T-helper 2 cell treated with Interferon-gamma antibody and Interleukin-4, amounts not matched to agents 100 ng/mL and 5 ng/mL, for 36 hours (primary cell): ENCODE data around the gene ALDH3B2. TPM values are rescaled to one million over a fixed set of nuclear protein-coding genes. Genes with fewer than 3 reads are reported as not detected.
"Not testable (repeated sequence)": the region's sequence is repeated elsewhere in the genome, so short reads cannot be mapped to it uniquely, and the experiment has no call there.

Experiments
- intact Hi-C: fragments of 100-400 bp; cut with micrococcal nuclease; formaldehyde crosslinking; loops from one replicate; pipeline ENCODE4 v1.15.1; 2023
- total RNA-seq: library from RNA; stranded (reverse); gene quantifications from 2 replicates; pipeline ENCODE4 v1.2.3, GENCODE V29; 2022

Gene ALDH3B2
- total RNA-seq, 1 donor from 2014 or later: not detected

GRCh38 chr11:67644472-67645418, 29.7 kb downstream of the ALDH3B2 start:
- intact Hi-C loops: no loop called here

DNA sequence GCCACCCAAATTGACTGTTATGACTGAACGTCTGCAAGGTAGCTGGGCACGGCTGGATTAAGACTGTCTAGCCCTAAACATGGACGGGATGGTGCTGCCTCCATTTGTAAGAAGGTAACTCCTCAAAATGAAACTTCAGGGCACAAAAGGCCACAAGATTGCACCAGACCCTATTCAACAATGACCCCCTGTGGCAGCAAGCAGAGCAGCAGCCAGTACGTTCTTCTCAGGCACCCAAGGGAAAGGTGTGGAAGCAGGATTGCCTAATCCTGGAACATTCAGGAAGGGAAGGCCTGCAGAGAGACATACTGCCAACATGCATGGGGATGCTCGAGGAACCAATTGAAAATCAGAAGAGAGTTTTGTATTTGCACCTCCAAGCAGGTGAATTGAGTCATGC, 30.4 kb downstream of the ALDH3B2 start:
- intact Hi-C loops: no loop called here

GRCh38 chr11:67642173-67643120, 32.0 kb downstream of the ALDH3B2 start:
- intact Hi-C loops: no loop called here

- intact Hi-C loops: no loop called here
These were observed 32.9 kb downstream of the ALDH3B2 start for GRCh38 chr11:67641338-67642172.

DNA sequence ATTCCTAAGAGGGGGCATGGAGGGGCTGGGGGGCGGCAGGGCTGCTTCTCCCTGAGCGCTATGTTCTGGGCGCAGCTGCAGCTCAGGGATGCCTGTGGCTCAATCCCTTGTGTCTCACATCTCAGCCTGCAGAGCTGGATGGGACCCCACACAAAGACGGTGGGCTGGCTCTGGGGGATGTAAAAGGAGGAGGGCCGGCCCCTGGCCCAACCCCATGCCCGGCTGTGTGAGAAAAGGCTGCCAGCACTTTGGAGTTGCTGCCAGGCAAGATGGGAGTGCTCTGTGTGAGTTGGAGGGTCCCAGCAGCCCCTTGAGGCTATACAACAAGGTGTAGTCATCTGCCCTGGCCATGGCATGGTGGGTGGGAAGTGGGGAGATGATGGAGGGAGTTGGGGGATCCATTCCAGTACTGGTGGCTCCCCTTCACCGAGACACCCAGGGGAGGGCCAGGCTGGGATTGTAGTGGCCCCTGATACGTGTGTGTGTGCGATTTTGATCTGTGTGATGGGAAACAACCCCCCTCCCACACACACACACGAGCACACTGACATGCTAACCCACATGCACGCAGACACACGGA, 33.6 kb downstream of the ALDH3B2 start:
- intact Hi-C loops: no loop called here

GRCh38 chr11:67640021-67640757, 34.2 kb downstream of the ALDH3B2 start:
- intact Hi-C loops: no loop called here

GRCh38 chr11:67639438-67639859, 35.0 kb downstream of the ALDH3B2 start, which contains the start of gene TBX10:
TSS of gene TBX10 (minus strand) at chr11:67639763. CDS start at chr11:67639472, 291 bp downstream.
- intact Hi-C loops: no loop called here

- intact Hi-C loops: no loop called here
These were observed 35.6 kb downstream of the ALDH3B2 start for GRCh38 chr11:67638535-67639437.

DNA sequence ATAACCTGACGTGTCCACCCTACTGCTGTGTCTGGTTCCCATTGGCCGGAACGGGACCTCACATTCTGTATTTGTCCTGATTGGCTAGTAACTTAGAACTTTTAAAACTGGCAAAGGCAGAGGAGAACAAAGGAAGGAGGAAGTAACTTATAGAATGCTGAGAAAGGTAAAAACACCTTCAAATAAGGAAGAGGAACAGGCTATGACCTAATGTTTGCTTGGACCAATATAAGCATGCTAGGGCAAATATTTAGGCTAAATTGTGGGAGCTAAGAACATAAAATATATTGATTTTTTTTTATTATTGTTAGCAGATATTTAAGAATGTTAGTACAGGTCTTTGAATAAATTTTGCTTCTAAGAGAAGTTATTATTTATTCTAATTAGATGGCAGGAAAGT, 37.0 kb downstream of the ALDH3B2 start:
- intact Hi-C loops: not testable (repeated sequence)

GRCh38 chr11:67636962-67637361, 37.5 kb downstream of the ALDH3B2 start:
- intact Hi-C loops: no loop called here

GRCh38 chr11:67635231-67635521, 39.2 kb downstream of the ALDH3B2 start:
- intact Hi-C loops: no loop called here

DNA sequence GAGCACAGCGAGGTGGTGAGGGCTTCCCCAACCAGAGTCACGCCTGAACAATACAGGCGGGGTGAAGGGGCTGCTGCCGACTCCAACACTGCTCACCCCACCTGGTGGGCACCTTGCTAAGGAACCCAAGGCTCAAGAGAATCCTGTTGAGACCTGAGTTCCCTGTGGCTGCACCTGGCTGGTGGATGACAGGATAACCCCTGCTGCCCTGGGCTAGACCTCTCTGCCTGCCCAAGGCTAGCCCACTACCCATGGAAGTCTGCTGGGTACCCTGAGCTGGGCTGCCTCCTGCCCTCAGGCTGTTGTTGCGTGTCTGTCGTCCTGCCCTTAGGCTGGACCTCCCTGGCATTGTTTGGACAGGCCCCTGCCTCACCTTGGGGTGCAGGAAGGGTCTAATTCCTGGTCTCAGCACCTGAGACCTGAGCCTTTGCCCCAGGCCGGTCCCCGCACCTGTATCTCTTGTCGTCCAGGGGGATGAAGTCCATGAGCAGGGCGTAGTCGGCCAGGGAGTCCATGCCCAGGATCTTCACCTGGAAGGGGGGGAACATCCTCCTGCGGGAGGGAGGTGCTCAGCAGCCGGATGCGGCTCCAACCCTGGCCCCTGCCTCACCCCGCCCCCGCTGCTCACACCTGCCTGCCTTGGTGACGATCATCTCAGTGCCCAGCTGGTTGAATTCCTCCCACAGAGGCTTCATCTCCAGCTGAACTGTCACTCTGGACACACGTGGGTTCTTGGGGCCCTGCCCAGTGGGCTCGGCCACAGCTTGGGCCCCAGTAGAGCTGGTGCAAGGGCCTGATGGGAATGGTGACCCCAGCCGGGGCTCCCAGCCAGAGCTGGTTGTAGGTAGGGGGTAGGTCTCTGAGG, 39.8 kb downstream of the ALDH3B2 start:
- intact Hi-C loops: no loop called here

GRCh38 chr11:67633758-67634365, 40.6 kb downstream of the ALDH3B2 start:
- intact Hi-C loops: no loop called here

GRCh38 chr11:67632982-67633755, 41.3 kb downstream of the ALDH3B2 start:
- intact Hi-C loops: no loop called here

- intact Hi-C loops: no loop called here
These were observed 42.0 kb downstream of the ALDH3B2 start for GRCh38 chr11:67632175-67632981.

DNA sequence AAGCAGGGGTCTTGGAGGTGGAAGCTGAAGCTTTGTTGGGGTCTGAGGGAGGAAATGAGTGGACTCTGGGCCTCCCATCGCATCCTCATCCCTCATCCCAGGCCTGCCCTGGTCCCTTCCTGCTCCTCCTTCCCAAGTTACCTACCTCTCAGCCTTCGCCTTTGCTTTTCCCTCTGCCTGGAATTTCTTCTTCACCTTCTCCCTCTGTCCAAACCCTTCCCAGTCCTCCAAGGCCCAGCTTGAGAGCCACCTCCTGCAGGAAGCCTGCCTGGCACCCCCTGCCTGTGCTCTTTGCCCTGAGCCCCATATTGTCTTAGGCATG, 42.6 kb downstream of the ALDH3B2 start:
- intact Hi-C loops: no loop called here
